Upper lobe of left lung (tissue), 4 donors: ENCODE results near the gene RPS6KA6.

Experiments used
- POLR2A ChIP-seq, 4 donors: fragments of 450-650 bp; IDR thresholded peaks; one replicate each; pipeline ENCODE4 v1.5.1; 2016 to 2017; ENCODE audit warnings: antibody characterized with exemption in 4 of 4, mild to moderate bottlenecking in 2 of 4
- TF ChIP-seq, protein P1 (sequence below), 6 experiments: fragments of 450-650 bp in 4 of 6; fragments of 200-600 bp in 2 of 6; sonication (generic) in 2 of 6; IDR thresholded peaks; one replicate each; pipeline ENCODE4 v1.5.1; 2016 to 2019; ENCODE audit warnings: antibody characterized with exemption in 6 of 6

DNA sequence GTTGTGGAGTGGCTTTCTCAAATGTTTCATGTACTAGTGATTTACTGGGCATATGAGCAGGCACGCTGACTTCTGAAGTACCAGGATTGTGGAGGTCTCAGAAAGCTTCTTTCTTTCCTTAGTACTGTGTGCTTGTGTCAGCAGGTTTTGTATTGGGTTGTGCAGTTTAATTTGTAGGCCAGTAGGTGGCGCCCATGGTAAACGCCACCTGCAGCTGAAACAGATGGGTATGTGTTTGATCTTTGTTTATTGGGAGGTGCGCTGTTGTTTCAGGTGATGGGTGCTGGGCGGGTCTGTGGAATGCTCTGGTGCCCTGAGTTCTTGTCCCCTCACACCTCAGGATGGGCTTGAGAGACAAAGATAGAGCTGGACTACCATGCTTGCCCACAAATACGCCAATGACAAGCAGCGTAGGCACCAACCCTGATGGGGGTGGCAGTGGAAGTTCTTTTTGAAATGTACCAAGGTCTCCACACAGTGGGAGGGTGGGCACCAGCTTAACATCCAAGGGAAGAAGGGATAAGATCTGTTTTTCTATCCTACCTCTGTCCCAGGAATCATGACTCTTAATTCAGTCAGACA, 141.5 kb downstream of the RPS6KA6 start:
- TF ChIP-seq POLR2A (IDR thresholded peaks at IDR 0.05) = no peak
- TF ChIP-seq, protein P1, sequence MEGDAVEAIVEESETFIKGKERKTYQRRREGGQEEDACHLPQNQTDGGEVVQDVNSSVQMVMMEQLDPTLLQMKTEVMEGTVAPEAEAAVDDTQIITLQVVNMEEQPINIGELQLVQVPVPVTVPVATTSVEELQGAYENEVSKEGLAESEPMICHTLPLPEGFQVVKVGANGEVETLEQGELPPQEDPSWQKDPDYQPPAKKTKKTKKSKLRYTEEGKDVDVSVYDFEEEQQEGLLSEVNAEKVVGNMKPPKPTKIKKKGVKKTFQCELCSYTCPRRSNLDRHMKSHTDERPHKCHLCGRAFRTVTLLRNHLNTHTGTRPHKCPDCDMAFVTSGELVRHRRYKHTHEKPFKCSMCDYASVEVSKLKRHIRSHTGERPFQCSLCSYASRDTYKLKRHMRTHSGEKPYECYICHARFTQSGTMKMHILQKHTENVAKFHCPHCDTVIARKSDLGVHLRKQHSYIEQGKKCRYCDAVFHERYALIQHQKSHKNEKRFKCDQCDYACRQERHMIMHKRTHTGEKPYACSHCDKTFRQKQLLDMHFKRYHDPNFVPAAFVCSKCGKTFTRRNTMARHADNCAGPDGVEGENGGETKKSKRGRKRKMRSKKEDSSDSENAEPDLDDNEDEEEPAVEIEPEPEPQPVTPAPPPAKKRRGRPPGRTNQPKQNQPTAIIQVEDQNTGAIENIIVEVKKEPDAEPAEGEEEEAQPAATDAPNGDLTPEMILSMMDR (IDR thresholded peaks at IDR 0.05) = peak; percentile 26 to 67 (median 50)
